Myocyte (in vitro differentiated cells): ENCODE measurements around the gene SERPINB13. TPM values are rescaled to one million over a fixed set of nuclear protein-coding genes. Genes with fewer than 3 reads are reported as not detected.
"Not testable (repeated sequence)": the region's sequence is repeated elsewhere in the genome, so short reads cannot be mapped to it uniquely, and the experiment has no call there.

Experiments used
- DNase-seq: peaks from one replicate; pipeline ENCODE4 v3.0.0-alpha.2; 2012; ENCODE audit warnings: low read depth
- total RNA-seq: library from RNA; depleted of rRNA; stranded (reverse); fragments of >200 nt; gene quantifications from 2 replicates; pipeline ENCODE4 v1.2.3, GENCODE V29; 2014

SERPINB13 gene
- total RNA-seq, 1 donor from 2014 or later, result not detected

GRCh38 chr18:63590373-63590772 is 3.2 kb downstream of the SERPINB13 start:
- no peak for DNase-seq

- DNase-seq, result no peak
Observed at GRCh38 chr18:63590966-63591695, 4.0 kb downstream of the SERPINB13 start.

GRCh38 chr18:63591725-63592124 is 4.6 kb downstream of the SERPINB13 start:
- DNase-seq, result no peak

- DNase-seq, result no peak
Observed at GRCh38 chr18:63592471-63592870, 5.3 kb downstream of the SERPINB13 start.

- no peak for DNase-seq
Observed at GRCh38 chr18:63596964-63597363, 9.8 kb downstream of the SERPINB13 start.

GRCh38 chr18:63603355-63603754 is 16.2 kb downstream of the SERPINB13 start:
- no peak for DNase-seq

GRCh38 chr18:63603772-63604171 is 16.6 kb downstream of the SERPINB13 start:
- peak; percentile 13 for DNase-seq

- DNase-seq, result peak; percentile 12
Observed at GRCh38 chr18:63604791-63605567, 17.8 kb downstream of the SERPINB13 start.

- DNase-seq, result no peak
Observed at GRCh38 chr18:63606526-63606925, 19.4 kb downstream of the SERPINB13 start.

- DNase-seq, result no peak
Observed at GRCh38 chr18:63613420-63613819, 26.3 kb downstream of the SERPINB13 start.

- no peak for DNase-seq
Observed at GRCh38 chr18:63617049-63617914, 30.1 kb downstream of the SERPINB13 start.

- DNase-seq, result no peak
Observed at GRCh38 chr18:63617915-63618234, 30.7 kb downstream of the SERPINB13 start.

- no peak for DNase-seq
Observed at GRCh38 chr18:63619661-63620060, 32.5 kb downstream of the SERPINB13 start.

GRCh38 chr18:63624863-63625262 is 37.7 kb downstream of the SERPINB13 start:
- DNase-seq, result no peak

- no peak for DNase-seq
Observed at GRCh38 chr18:63626431-63626830, 39.3 kb downstream of the SERPINB13 start.

GRCh38 chr18:63627819-63628218 is 40.7 kb downstream of the SERPINB13 start:
- DNase-seq, result no peak

GRCh38 chr18:63637703-63638102 is 50.6 kb downstream of the SERPINB13 start:
- no peak for DNase-seq

- DNase-seq, result peak; percentile 34
Observed at GRCh38 chr18:63641157-63641680, 54.1 kb downstream of the SERPINB13 start.

GRCh38 chr18:63642668-63643356 is 55.7 kb downstream of the SERPINB13 start:
- not testable (repeated sequence) for DNase-seq

GRCh38 chr18:63644142-63644541 is 57.0 kb downstream of the SERPINB13 start, which contains the start of gene SERPINB4:
TSS of gene SERPINB4 (minus strand) at chr18:63644256. CDS start at chr18:63643577, 679 bp downstream.
- not testable (repeated sequence) for DNase-seq

- not testable (repeated sequence) for DNase-seq
Observed at GRCh38 chr18:63644694-63645093, 57.6 kb downstream of the SERPINB13 start.
